Measurements from ENCODE around the gene CD81.

Gene CD81

DNA sequence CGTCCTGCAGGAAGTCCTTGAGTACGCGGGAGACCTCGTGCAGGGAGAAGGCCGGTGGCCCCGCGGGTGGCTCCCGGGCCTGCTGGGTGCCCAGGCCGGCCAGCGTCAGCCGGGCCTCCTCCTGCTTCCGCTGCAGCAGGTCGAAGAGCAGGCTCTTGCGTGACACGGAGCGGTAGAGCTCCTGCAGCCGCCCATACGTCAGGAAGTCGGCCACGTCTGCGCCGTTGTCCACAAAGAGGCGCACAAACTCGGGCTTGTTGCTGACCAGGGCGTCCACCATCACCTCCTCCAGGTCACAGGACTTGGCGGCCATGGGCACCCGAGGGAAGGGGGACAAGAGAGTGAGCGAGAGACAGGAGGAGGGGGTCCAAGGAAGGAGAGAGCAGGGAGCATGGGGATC lies 38.1 kb downstream of the CD81 start:
- TF ChIP-seq, protein P1, sequence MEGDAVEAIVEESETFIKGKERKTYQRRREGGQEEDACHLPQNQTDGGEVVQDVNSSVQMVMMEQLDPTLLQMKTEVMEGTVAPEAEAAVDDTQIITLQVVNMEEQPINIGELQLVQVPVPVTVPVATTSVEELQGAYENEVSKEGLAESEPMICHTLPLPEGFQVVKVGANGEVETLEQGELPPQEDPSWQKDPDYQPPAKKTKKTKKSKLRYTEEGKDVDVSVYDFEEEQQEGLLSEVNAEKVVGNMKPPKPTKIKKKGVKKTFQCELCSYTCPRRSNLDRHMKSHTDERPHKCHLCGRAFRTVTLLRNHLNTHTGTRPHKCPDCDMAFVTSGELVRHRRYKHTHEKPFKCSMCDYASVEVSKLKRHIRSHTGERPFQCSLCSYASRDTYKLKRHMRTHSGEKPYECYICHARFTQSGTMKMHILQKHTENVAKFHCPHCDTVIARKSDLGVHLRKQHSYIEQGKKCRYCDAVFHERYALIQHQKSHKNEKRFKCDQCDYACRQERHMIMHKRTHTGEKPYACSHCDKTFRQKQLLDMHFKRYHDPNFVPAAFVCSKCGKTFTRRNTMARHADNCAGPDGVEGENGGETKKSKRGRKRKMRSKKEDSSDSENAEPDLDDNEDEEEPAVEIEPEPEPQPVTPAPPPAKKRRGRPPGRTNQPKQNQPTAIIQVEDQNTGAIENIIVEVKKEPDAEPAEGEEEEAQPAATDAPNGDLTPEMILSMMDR (IDR thresholded peaks at IDR 0.05; ENCODE audit: low read depth, low read length, missing control alignments), result no peak
- no peak for DNase-seq (ENCODE audit: low read depth)
- H3K4me3 ChIP-seq (ENCODE audit: low read depth, low read length), result no peak overlapping the region

DNA sequence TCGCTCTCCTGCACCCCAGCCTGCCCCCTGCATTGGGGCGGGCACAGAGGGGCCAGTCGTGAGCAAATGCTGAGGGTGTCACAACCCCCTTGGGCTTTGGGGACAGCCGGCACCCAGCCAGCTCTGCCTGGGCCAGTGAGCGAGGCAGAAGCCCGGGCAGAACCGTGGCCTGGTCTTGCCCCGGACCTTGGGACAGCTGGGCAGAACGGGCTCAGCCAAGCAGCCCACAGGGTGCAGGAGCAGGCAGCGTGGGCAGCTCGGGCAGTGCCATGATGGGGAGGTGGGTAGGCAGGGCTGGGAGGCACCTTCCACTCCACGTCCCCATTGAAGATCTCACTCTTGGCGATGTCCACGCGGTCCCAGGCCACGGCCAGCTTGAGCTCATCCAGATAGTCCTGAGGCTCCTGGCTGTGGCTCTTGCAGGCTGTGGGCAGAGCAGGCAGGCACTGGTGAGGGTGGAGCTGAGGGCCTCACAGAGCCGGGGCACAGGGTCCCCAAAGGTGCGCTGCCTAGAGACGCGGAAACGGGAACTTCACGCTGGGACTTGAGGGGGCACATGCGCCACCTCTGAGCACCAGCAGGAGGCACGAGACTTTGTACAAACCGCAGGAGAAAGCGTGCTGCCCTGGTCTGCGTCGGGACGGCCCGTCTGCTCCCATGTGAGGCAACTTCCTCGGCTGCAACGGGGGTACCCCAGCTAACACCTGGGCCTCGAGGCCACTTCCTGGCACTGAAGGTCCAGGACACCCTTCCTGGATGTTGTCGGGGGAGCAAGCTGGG lies 38.7 kb downstream of the CD81 start:
- no peak for DNase-seq (ENCODE audit: low read depth)
- TF ChIP-seq, protein P1 (IDR thresholded peaks at IDR 0.05; ENCODE audit: low read depth, low read length, missing control alignments), result peak; percentile 18
- no peak overlapping the region for H3K4me3 ChIP-seq (ENCODE audit: low read depth, low read length)

DNA sequence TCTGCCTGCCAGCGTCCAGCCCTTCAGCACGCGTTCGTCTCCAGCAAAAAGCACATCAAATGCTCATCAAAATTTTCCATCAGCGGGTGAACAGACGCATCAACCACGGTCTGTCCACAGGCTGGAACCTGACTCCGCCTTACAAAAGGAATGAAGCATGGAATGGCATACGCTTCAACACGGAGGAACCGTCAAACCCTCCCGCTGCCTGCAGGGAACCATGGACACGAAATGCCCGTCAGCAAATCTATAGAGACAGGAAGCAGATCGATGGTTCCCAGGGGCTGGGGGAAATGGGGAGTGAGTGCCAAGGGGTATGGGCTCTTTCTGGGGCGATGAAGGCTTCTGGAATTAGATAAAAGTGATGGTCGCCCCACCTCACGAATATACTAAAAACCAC lies 39.7 kb downstream of the CD81 start:
- no peak for DNase-seq (ENCODE audit: low read depth)
- TF ChIP-seq, protein P1 (IDR thresholded peaks at IDR 0.05; ENCODE audit: low read depth, low read length, missing control alignments), result no peak
- H3K4me3 ChIP-seq (ENCODE audit: low read depth, low read length), result no peak overlapping the region

DNA sequence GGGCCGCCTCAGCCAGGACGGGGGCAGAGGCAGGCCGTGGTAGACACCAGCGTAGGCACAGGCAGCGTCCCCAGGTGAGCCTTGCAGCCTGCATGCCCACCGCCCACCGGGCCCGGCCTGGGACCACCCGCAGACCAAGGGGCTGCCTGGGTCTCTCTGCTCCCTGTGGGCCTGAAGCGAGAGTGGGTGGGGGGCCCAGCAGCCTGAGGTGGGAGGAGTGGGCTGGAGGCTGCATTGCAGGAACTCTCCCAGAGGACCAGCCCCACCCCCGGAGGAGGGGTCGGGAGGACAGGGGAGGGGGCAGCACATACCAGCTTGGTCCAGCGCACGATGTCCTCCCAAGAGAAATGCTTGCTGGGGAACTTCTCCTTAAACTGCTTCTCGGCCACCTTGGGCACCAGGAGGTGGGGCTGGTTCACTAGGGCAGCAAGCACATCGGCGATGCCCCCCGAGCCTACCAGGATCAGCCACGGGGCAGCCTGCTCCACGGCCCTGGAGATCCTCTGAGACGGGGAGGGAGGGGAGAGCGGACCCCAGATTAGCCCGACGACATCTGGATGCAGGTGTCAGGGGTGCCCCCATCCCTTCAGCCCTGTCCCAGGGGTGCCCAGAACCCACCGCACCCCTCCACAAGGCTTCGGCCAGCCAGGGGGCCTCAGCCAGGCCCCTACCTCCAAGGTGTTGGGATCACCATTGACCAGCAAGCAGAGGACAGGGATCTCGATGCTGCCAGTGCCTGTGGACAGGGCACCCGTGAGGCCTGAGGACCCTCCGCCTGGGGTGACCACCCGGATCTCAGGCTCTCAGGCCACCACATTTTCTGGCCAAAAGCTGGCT lies 41.0 kb downstream of the CD81 start:
- H3K4me3 ChIP-seq (ENCODE audit: low read depth, low read length), result no peak overlapping the region
- TF ChIP-seq, protein P1 (IDR thresholded peaks at IDR 0.05; ENCODE audit: low read depth, low read length, missing control alignments), result no peak
- DNase-seq (ENCODE audit: low read depth), result no peak

DNA sequence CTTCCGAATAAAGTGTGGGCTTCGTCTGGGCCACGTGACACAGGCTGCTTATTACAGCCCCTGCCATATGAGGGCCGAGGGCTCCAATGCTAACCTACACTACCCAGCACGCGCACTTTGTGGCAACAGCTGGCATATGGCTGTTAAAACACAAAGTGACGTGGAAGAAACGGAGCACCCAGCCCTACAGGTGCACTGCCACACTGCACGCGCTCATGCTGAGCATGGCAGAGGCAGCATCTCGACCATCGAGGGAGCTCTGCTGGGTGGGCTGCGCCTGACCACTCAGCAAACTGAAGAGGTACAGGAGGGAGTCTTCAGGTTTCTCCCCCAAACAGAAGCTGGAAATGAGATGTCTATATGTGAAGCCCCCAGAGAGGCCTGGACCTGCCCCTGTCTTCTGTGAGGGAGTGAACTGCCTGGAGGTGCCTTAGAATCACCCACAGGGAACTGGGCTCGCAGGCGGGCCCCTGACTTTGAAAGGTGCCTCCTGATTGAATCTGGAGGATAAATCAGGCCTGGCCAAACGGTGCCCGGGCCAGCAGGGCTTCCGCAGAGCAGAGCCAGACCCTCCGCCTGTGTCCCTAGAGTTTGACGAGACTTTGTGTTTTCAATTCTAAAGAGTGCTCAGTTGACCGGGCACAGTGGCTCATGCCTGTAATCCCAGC lies 41.7 kb downstream of the CD81 start:
- DNase-seq (ENCODE audit: low read depth), result no peak
- TF ChIP-seq, protein P1 (IDR thresholded peaks at IDR 0.05; ENCODE audit: low read depth, low read length, missing control alignments), result no peak

DNA sequence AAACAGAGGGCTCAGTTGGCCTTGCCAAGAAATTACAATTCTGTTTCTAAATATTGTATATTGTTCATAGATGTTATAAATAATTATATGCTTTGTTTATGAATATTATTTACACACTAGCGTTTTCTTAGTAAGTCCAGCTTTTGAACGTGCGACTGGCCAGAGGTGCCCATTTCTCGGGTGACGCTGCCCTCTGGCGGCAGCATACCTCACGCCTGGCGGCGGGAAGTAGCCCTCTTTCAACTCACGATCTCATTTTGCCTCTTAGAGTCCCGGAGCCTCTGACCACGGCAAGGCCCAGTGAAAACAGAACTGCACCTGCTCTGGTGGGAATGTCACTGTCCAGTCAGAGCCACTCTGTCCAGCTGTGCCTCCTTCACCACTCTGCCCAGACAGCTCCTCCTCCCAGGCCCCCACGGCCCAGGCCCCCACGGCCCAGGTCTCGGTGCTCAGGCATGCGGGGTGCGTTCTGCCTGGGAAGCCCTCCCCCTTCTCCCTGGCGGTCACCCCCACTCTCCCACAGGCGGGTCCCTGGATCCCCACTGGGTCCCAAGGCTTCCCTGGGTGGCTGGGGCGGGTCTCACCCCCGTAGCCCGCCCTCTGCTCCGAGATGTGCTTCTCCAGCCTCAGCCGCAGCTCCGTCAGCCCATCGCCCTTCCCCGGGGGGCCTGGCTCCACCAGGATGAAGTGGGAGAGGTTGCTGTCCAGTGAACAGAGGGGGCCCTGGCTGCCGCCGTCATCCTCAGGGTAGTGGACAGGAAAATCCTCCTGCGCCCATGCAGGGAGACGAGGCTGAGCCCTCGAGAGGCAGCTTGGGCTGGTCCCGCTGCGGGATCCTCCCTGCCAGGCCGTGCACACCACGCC lies 42.8 kb downstream of the CD81 start:
- no peak overlapping the region for H3K4me3 ChIP-seq (ENCODE audit: low read depth, low read length)

More for the DNA sequence above, 41.7 kb downstream of the CD81 start:
- no peak overlapping the region for H3K4me3 ChIP-seq (ENCODE audit: low read depth, low read length)

More for the DNA sequence above, 42.8 kb downstream of the CD81 start:
- TF ChIP-seq, protein P1 (IDR thresholded peaks at IDR 0.05; ENCODE audit: low read depth, low read length, missing control alignments), result peak; percentile 84
- no peak for DNase-seq (ENCODE audit: low read depth)

All from GM12864 (cell line).